H9 (cell line): ENCODE measurements around the gene PSKH1. TPM values are rescaled to one million over a fixed set of nuclear protein-coding genes. Genes with fewer than 3 reads are reported as not detected.

Experiments
- DNase-seq: peaks from one replicate; pipeline ENCODE4 v3.0.0-alpha.2; 2017
- H2AFZ ChIP-seq: one replicate; pipeline ENCODE4 v1.6.1; 2013; ENCODE audit warnings: mild to moderate bottlenecking, low read length, control low read depth, moderate library complexity
- H2AK5ac ChIP-seq: 2 replicates; pipeline ENCODE4 v1.6.1; 2013; ENCODE audit warnings: low read length, control low read depth, mixed read lengths; ENCODE audit not compliant: insufficient read length
- H2BK120ac ChIP-seq: one replicate; pipeline ENCODE4 v1.6.1; 2013; ENCODE audit warnings: low read depth, mild to moderate bottlenecking, low read length, control low read depth, inconsistent platforms; ENCODE audit not compliant: poor library complexity, severe bottlenecking
- H2BK12ac ChIP-seq: 2 replicates; pipeline ENCODE4 v1.6.1; 2013; ENCODE audit warnings: low read length, control low read depth, mixed read lengths, low read depth; ENCODE audit not compliant: insufficient read length
- H2BK15ac ChIP-seq: 2 replicates; pipeline ENCODE4 v1.6.1; 2013; ENCODE audit warnings: low read depth, low read length, control low read depth
- H2BK20ac ChIP-seq: one replicate; pipeline ENCODE4 v1.6.1; 2013; ENCODE audit warnings: low read depth, mild to moderate bottlenecking, low read length, control low read depth, inconsistent platforms; ENCODE audit not compliant: poor library complexity, severe bottlenecking
- H2BK5ac ChIP-seq: 2 replicates; pipeline ENCODE4 v1.6.1; 2013; ENCODE audit warnings: low read length, control low read depth, mixed read lengths; ENCODE audit not compliant: insufficient read length
- H3K14ac ChIP-seq: 2 replicates; pipeline ENCODE4 v1.6.1; 2013; ENCODE audit warnings: low read length, control low read depth; ENCODE audit not compliant: insufficient read depth
- H3K18ac ChIP-seq: 2 replicates; pipeline ENCODE4 v1.6.1; 2013; ENCODE audit warnings: low read depth, mild to moderate bottlenecking, mixed read lengths, low read length, control low read depth; ENCODE audit not compliant: insufficient read length
- H3K23ac ChIP-seq: 2 replicates; pipeline ENCODE4 v1.6.1; 2013; ENCODE audit warnings: low read length, control low read depth, mixed read lengths, low read depth; ENCODE audit not compliant: insufficient read length
- H3K23me2 ChIP-seq: 2 replicates; pipeline ENCODE4 v1.6.1; 2013; ENCODE audit warnings: low read depth, mild to moderate bottlenecking, mixed read lengths, low read length, control low read depth; ENCODE audit not compliant: insufficient read length, poor library complexity, severe bottlenecking
- H3K27ac ChIP-seq: 2 replicates; pipeline ENCODE4 v1.5.1; 2013; ENCODE audit warnings: low read length, control low read depth, mixed read lengths, low read depth; ENCODE audit not compliant: insufficient read length
- H3K27me3 ChIP-seq: 2 replicates; pipeline ENCODE4 v1.6.1; 2013; ENCODE audit warnings: low read length, control low read depth, inconsistent platforms; ENCODE audit not compliant: insufficient read depth
- H3K4ac ChIP-seq: 2 replicates; pipeline ENCODE4 v1.6.1; 2013; ENCODE audit warnings: low read depth, mild to moderate bottlenecking, control low read depth, inconsistent platforms, low read length, moderate library complexity
- H3K4me1 ChIP-seq: 2 replicates; pipeline ENCODE4 v1.6.1; 2013; ENCODE audit warnings: low read length, control low read depth, inconsistent platforms; ENCODE audit not compliant: insufficient read depth
- H3K4me2 ChIP-seq: 2 replicates; pipeline ENCODE4 v1.6.1; 2013; ENCODE audit warnings: low read length, control low read depth, mixed read lengths; ENCODE audit not compliant: insufficient read length, insufficient read depth
- H3K56ac ChIP-seq: 2 replicates; pipeline ENCODE4 v1.6.1; 2013; ENCODE audit warnings: low read depth, mild to moderate bottlenecking, mixed read lengths, low read length, control low read depth; ENCODE audit not compliant: insufficient read length
- H3K79me1 ChIP-seq: 2 replicates; pipeline ENCODE4 v1.6.1; 2013; ENCODE audit warnings: low read depth, mild to moderate bottlenecking, moderate library complexity, low read length, control low read depth, inconsistent platforms; ENCODE audit not compliant: insufficient read depth, poor library complexity, severe bottlenecking
- H3K79me2 ChIP-seq: 2 replicates; pipeline ENCODE4 v1.6.1; 2013; ENCODE audit warnings: low read length, control low read depth, inconsistent platforms; ENCODE audit not compliant: insufficient read depth
- H3K9ac ChIP-seq: 2 replicates; pipeline ENCODE4 v1.6.1; 2013; ENCODE audit warnings: low read length, control low read depth, mixed read lengths; ENCODE audit not compliant: insufficient read length; ENCODE audit errors: extremely low read depth
- H3K9me3 ChIP-seq: one replicate; pipeline ENCODE4 v1.6.1; 2013; ENCODE audit warnings: low read depth, low read length, inconsistent platforms; ENCODE audit not compliant: control insufficient read depth
- H3T11ph ChIP-seq: one replicate; pipeline ENCODE4 v1.6.1; 2013; ENCODE audit warnings: mild to moderate bottlenecking, low read length, control low read depth, inconsistent platforms
- H4K20me1 ChIP-seq: one replicate; pipeline ENCODE4 v1.6.1; 2013; ENCODE audit not compliant: control insufficient read depth, insufficient read length, insufficient read depth
- H4K5ac ChIP-seq: 2 replicates; pipeline ENCODE4 v1.6.1; 2013; ENCODE audit warnings: low read depth, mild to moderate bottlenecking, mixed read lengths, low read length, control low read depth; ENCODE audit not compliant: insufficient read length
- H4K8ac ChIP-seq: replicated peaks from 2 replicates; pipeline ENCODE4 v1.6.1; 2013; ENCODE audit warnings: low read length, control low read depth, mixed read lengths, low read depth; ENCODE audit not compliant: insufficient read length
- H4K91ac ChIP-seq: 2 replicates; pipeline ENCODE4 v1.6.1; 2013; ENCODE audit warnings: low read depth, mild to moderate bottlenecking, moderate library complexity, mixed read lengths, low read length, control low read depth; ENCODE audit not compliant: insufficient read length
- H3K27ac Mint-ChIP-seq, 3 experiments: 2 replicates in 2 of 3; 3 replicates in 1 of 3; pipeline ENCODE4 v1.8.0; 2020 to 2021; ENCODE audit warnings: mixed read lengths in 3 of 3, mild to moderate bottlenecking in 1 of 3, moderate library complexity in 1 of 3
- H3K27me3 Mint-ChIP-seq: 2 replicates; pipeline ENCODE4 v1.8.0; 2021; ENCODE audit warnings: low read depth, mild to moderate bottlenecking, moderate library complexity, mixed read lengths
- H3K36me3 Mint-ChIP-seq, 3 experiments: 2 replicates in 2 of 3; 3 replicates in 1 of 3; pipeline ENCODE4 v1.8.0; 2020 to 2021; ENCODE audit warnings: low read depth in 3 of 3, mixed read lengths in 3 of 3; ENCODE audit not compliant: insufficient read depth in 1 of 3
- H3K4me1 Mint-ChIP-seq, 2 experiments: 2 replicates each; pipeline ENCODE4 v1.8.0; 2020; ENCODE audit warnings: mixed read lengths in 2 of 2
- H3K4me3 Mint-ChIP-seq, 2 experiments: 2 replicates in 1 of 2; 3 replicates in 1 of 2; pipeline ENCODE4 v1.8.0; 2020 to 2021; ENCODE audit warnings: mild to moderate bottlenecking in 2 of 2, mixed read lengths in 2 of 2, moderate library complexity in 1 of 2
- H3K9me3 Mint-ChIP-seq, 2 experiments: 2 replicates in 1 of 2; 3 replicates in 1 of 2; pipeline ENCODE4 v1.8.0; 2020; ENCODE audit warnings: mild to moderate bottlenecking in 2 of 2, mixed read lengths in 2 of 2, moderate library complexity in 1 of 2
- WGBS: extraction: QIAGEN DNeasy Blood & Tissue Kit; methylation state at CpG from one replicate; pipeline ENCODE4 v1.1.7; 2013; ENCODE audit warnings: missing lambda C conversion rate, low lambda C conversion rate, mixed read lengths; ENCODE audit not compliant: insufficient read length; ENCODE audit errors: extremely low coverage; 5-methylcytosine and 5-hydroxymethylcytosine counted together
- total RNA-seq: library from RNA; stranded (reverse); gene quantifications from 2 replicates; pipeline ENCODE4 v1.2.1, GENCODE V29; 2021
- TF ChIP-seq, protein P1 (sequence below): fragments of 200-600 bp; sonication (generic); conservative IDR thresholded peaks from 3 replicates; pipeline ENCODE4 v1.8.0; 2021; ENCODE audit warnings: antibody characterized with exemption, mild to moderate bottlenecking

Gene PSKH1
- total RNA-seq, 1 experiment from 2014 or later: 29.1 TPM

DNA sequence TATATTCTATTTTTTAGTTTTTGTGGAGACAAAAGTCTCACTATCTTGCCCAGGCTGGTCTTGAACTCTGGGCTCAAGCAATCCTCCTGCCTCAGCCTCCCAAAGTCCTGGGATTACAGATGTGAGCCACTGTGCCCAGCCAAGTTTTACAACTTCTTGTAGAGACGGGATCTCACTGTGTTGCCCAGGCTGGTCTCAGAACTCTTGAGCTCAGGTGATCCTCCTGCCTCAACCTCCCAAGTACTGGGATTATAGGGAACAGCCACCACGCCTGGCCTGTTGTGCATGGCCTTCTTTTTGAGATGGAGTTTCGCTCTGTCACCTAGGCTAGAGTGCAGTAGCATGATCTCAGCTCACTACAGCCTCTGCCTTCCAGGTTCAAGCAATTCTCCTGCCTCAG, 39.4 kb upstream of the PSKH1 start:
- no peaks in the 10 kb centered on the region for H3K9me3 ChIP-seq
- Mint-ChIP-seq H3K4me3 (no peak overlapping the region), H3K36me3 (peaks cover 10 to 25% (median 21%) of the 10 kb centered on the region in 3 experiments), H3K27me3 (no peaks in the 10 kb centered on the region), H3K27ac (no peak overlapping the region), H3K4me1 (peaks cover 41 to 50% of the 10 kb centered on the region in 2 experiments), H3K9me3 (peaks cover 0 to 2% of the 10 kb centered on the region in 2 experiments; a peak in 1 of 5 replicates)
- no peak overlapping the region for H3K4me2 ChIP-seq
- no peak for DNase-seq
- H3K79me1 ChIP-seq: peaks cover 2% of the 10 kb centered on the region
- no peaks in the 10 kb centered on the region for H3K23me2 ChIP-seq
- H2BK20ac ChIP-seq: no peak overlapping the region
- H3K18ac ChIP-seq: no peak overlapping the region
- no peak overlapping the region for H3K4ac ChIP-seq
- H2AK5ac ChIP-seq: no peak overlapping the region
- no peak overlapping the region for H3K27ac ChIP-seq
- TF ChIP-seq, protein P1, sequence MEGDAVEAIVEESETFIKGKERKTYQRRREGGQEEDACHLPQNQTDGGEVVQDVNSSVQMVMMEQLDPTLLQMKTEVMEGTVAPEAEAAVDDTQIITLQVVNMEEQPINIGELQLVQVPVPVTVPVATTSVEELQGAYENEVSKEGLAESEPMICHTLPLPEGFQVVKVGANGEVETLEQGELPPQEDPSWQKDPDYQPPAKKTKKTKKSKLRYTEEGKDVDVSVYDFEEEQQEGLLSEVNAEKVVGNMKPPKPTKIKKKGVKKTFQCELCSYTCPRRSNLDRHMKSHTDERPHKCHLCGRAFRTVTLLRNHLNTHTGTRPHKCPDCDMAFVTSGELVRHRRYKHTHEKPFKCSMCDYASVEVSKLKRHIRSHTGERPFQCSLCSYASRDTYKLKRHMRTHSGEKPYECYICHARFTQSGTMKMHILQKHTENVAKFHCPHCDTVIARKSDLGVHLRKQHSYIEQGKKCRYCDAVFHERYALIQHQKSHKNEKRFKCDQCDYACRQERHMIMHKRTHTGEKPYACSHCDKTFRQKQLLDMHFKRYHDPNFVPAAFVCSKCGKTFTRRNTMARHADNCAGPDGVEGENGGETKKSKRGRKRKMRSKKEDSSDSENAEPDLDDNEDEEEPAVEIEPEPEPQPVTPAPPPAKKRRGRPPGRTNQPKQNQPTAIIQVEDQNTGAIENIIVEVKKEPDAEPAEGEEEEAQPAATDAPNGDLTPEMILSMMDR: no peak
- H3K4me1 ChIP-seq: peaks cover 6% of the 10 kb centered on the region; the same call in 1 of the 2 replicates
- no peak overlapping the region for H3K14ac ChIP-seq
- no peak overlapping the region for H4K5ac ChIP-seq
- no peak overlapping the region for H2AFZ ChIP-seq
- WGBS: no CpG with 5 or more reads among the region's 3 CpGs
- no peaks in the 10 kb centered on the region for H3K27me3 ChIP-seq
- H3K9ac ChIP-seq: no peak overlapping the region
- H3K23ac ChIP-seq: no peak overlapping the region
- no peak overlapping the region for H2BK120ac ChIP-seq
- no peak overlapping the region for H3K56ac ChIP-seq
- no peak overlapping the region for H4K91ac ChIP-seq
- no peak overlapping the region for H4K8ac ChIP-seq
- H3T11ph ChIP-seq: no peak overlapping the region
- H3K79me2 ChIP-seq: peaks cover 47% of the 10 kb centered on the region; the same call in 1 of the 2 replicates
- no peak overlapping the region for H2BK12ac ChIP-seq
- no peak overlapping the region for H2BK15ac ChIP-seq
- H4K20me1 ChIP-seq: no peaks in the 10 kb centered on the region
- H2BK5ac ChIP-seq: no peak overlapping the region
